ENCODE results near the gene TACO1. TPM values are rescaled to one million over a fixed set of nuclear protein-coding genes. Genes with fewer than 3 reads are reported as not detected.

The TACO1 gene
- total and polyA plus RNA-seq, 12 donors: 33.1 to 52.3 (median 45.2) TPM

- Histone ChIP-seq H3K27ac (peak overlapping the region in 7 of 10 donors; percentile 27 to 89 (median 66)), H3K4me3 (no peak overlapping the region), H3K27me3 (no peaks in the 10 kb centered on the region), H3K4me1 (peaks cover 7 to 85% (median 67%) of the 10 kb centered on the region in 9 donors), H3K36me3 (peaks cover 0 to 77% (median 33%) of the 10 kb centered on the region in 9 donors), H3K9me3 (no peaks in the 10 kb centered on the region)
- 85 to 91% methylated on average over 1 of the region's 1 CpG for WGBS, 2 donors
- ATAC-seq: no peak
- DNase-seq: no peak
- intact Hi-C loops (cut with DNase I): no loop called here
- no peak for TF ChIP-seq CTCF (IDR thresholded peaks at IDR 0.05)
Observed at GRCh38 chr17:63634816-63635215, 34.1 kb downstream of the TACO1 start.

GRCh38 chr17:63635290-63635689, 34.6 kb downstream of the TACO1 start:
- peak overlapping the region in 6 of 10 donors; percentile 27 to 89 (median 70) for H3K27ac ChIP-seq

GRCh38 chr17:63635787-63636186, 35.1 kb downstream of the TACO1 start:
- Histone ChIP-seq H3K36me3 (peaks cover 0 to 81% (median 33%) of the 10 kb centered on the region in 9 donors), H3K27ac (peak overlapping the region in 6 of 10 donors; percentile 27 to 89 (median 70)), H3K27me3 (no peaks in the 10 kb centered on the region), H3K4me1 (peaks cover 7 to 79% (median 57%) of the 10 kb centered on the region in 9 donors), H3K4me3 (no peak overlapping the region), H3K9me3 (no peaks in the 10 kb centered on the region)
- ATAC-seq (peak in 4 of 8 donors; percentile 36 to 65 (median 58)), DNase-seq (no peak)
- no peak for TF ChIP-seq CTCF (IDR thresholded peaks at IDR 0.05)
- WGBS, 2 donors: 70 to 74% methylated on average over 2 of the region's 2 CpGs
- intact Hi-C loops (cut with DNase I): no loop called here

More at GRCh38 chr17:63635290-63635689, 34.6 kb downstream of the TACO1 start:
- peaks cover 7 to 80% (median 62%) of the 10 kb centered on the region in 9 donors for H3K4me1 ChIP-seq
- H3K27me3 ChIP-seq: no peaks in the 10 kb centered on the region
- no peak for TF ChIP-seq CTCF (IDR thresholded peaks at IDR 0.05)
- no peak overlapping the region for H3K4me3 ChIP-seq
- ATAC-seq (no peak), DNase-seq (no peak)
- peaks cover 0 to 81% (median 33%) of the 10 kb centered on the region in 9 donors for H3K36me3 ChIP-seq
- WGBS, 2 donors: 68 to 72% methylated on average over 2 of the region's 2 CpGs
- no peaks in the 10 kb centered on the region for H3K9me3 ChIP-seq
- intact Hi-C loops (cut with DNase I): no loop called here

GRCh38 chr17:63639125-63639524, 38.4 kb downstream of the TACO1 start:
- no peaks in the 10 kb centered on the region for H3K27me3 ChIP-seq
- no peak for DNase-seq
- WGBS, 2 donors: 64 to 71% methylated on average over 1 of the region's 1 CpG
- no peak for TF ChIP-seq CTCF (IDR thresholded peaks at IDR 0.05)
- intact Hi-C loops (cut with DNase I): no loop called here
- peaks cover 2 to 77% (median 51%) of the 10 kb centered on the region in 9 donors for H3K4me1 ChIP-seq
- no peaks in the 10 kb centered on the region for H3K9me3 ChIP-seq
- no peak overlapping the region for H3K4me3 ChIP-seq
- ATAC-seq: no peak
- H3K36me3 ChIP-seq: peaks cover 0 to 85% (median 31%) of the 10 kb centered on the region in 9 donors
- peak overlapping the region in 1 of 10 donors; percentile 12 for H3K27ac ChIP-seq

All from heart right ventricle (tissue), 16 donors.